D721Med (cell line): ENCODE measurements around the gene HOXD10.

Experiments used
- DNase-seq: peaks from one replicate; pipeline ENCODE4 v3.0.0; 2011; ENCODE audit warnings: low spot score; ENCODE audit not compliant: insufficient read length
- FAIRE-seq: peaks from 2 replicates; lab custom pipeline; 2011; peaks lifted over from hg19 to GRCh38; lab: Jason Lieb, UNC
- TF ChIP-seq, protein P1 (sequence below): IDR thresholded peaks from 2 replicates; pipeline ENCODE4 v1.5.1; 2012; ENCODE audit warnings: mild to moderate bottlenecking, control low read depth; ENCODE audit not compliant: insufficient read depth; ENCODE audit errors: missing control alignments

HOXD10 gene

DNA sequence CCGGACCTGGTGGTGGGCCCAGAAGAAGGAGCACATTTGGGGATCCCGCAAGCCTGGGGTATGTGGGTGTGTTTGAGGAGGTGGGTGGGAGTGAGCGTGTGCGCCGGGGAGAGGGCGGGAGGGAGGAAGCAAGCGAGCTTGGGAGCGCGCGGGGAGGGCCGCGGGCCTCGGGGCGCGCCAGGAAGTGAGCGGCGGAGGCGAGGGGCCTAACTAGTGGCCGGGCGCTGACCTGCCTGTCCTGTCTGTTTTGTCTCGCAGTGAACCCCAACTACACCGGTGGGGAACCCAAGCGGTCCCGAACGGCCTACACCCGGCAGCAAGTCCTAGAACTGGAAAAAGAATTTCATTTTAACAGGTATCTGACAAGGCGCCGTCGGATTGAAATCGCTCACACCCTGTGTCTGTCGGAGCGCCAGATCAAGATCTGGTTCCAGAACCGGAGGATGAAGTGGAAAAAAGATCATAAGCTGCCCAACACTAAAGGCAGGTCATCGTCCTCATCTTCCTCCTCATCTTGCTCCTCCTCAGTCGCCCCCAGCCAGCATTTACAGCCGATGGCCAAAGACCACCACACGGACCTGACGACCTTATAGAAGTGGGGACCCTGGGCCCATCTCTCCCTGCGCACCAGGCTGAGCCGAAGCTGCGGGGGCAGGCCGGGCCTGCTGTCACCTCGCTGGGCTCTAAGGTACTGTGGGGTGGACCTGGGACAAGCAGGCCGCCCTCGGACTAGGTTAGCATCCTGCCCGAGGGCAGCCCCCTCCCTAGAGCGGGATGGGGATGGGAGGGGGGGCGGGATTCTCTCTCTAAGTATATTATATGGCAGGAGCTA lies 36.0 kb downstream of the HOXD10 start:
- FAIRE-seq = no peak
- TF ChIP-seq, protein P1, sequence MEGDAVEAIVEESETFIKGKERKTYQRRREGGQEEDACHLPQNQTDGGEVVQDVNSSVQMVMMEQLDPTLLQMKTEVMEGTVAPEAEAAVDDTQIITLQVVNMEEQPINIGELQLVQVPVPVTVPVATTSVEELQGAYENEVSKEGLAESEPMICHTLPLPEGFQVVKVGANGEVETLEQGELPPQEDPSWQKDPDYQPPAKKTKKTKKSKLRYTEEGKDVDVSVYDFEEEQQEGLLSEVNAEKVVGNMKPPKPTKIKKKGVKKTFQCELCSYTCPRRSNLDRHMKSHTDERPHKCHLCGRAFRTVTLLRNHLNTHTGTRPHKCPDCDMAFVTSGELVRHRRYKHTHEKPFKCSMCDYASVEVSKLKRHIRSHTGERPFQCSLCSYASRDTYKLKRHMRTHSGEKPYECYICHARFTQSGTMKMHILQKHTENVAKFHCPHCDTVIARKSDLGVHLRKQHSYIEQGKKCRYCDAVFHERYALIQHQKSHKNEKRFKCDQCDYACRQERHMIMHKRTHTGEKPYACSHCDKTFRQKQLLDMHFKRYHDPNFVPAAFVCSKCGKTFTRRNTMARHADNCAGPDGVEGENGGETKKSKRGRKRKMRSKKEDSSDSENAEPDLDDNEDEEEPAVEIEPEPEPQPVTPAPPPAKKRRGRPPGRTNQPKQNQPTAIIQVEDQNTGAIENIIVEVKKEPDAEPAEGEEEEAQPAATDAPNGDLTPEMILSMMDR = no peak
- no peak for DNase-seq

DNA sequence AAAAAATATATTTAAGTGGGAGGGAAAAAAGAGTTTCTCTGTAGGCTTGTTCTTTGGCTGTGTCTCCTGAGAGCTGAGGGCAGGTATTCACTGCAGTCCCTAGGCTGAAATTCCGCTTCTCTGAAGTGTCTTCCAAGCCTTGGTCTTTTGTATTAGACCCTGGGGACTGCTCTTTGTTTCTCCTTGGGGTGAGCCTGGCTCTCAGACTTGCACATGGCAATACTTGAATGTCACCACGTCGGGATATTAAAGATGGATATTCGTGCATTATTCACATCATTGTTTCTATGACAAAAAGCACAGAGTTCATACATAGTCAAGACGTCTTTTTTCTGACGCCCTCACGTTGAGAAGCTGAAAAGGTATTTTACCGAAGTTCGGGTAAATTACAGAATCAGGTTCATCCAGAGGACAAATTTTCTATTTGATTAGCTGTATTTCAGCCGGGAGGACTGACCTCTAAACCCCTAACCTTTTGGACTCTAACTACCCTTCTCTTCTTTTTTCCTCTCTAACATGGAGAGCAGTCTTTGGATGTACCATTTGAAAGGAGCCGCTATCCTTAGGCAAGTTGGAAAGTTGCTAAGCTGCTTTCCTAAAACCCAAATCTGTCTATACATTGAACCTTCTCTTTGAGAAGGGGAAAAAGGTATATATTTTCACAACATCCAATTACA lies 38.1 kb downstream of the HOXD10 start:
- TF ChIP-seq, protein P1 = no peak
- DNase-seq (no peak), FAIRE-seq (no peak)

DNA sequence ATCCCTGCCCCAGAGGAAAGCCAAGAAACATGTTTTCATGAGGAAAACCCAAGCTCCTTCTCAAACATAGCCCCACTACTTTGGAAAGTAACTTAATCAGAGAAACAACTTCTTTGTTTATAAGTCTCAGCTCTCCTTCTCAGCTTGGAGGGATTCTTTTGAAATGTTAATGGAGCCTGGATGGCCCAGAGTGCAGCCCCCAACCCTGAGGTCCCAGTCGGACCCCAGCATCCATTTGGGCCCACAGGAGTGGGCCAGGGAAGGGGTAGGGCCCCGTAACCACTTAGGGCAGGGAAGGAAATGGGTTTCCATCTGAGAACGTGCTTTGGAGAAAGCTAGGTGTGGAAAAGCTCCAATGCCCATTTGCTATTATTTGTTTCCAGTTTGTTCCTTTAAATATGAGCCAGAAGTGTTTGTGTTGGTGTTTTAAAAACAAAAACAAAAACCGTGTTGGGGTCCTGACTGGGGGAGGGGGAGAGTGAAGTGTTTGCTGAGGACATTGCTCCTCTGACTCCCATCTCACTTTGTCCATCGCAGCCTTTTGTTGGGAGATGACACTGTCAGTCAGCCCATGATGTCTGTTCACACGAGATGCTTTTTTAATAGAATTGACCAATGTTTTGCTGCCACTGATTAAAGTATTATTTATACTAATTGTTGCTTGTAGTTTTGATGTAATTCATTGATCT lies 38.9 kb downstream of the HOXD10 start:
- DNase-seq (no peak), FAIRE-seq (no peak)
- TF ChIP-seq, protein P1 = no peak

DNA sequence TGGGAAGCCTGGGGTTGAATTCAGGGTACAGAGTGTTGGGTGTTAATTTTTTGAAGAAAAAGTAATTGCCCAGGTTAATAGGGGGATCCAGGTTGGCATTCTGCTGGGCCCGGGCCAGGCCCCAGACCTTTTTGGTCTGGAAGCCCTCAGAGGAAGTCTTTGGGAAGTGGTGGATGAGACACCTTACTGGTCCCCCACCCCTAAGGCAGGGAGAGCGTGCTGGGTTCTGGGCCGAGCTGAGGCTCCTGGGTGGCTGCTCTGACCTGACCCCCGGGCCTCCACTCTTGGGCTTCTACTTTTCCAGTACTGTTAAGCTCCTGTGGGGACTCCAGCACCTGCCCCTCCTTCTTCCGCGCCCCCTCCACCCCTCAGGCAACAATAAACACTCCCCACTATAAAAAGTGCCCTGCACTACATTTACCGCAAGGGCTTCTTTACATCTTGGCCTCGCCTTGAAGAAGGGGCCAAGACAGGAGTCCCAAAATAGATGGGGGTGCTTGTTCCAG lies 39.8 kb downstream of the HOXD10 start:
- no peak for FAIRE-seq
- TF ChIP-seq, protein P1 = no peak
- no peak for DNase-seq

DNA sequence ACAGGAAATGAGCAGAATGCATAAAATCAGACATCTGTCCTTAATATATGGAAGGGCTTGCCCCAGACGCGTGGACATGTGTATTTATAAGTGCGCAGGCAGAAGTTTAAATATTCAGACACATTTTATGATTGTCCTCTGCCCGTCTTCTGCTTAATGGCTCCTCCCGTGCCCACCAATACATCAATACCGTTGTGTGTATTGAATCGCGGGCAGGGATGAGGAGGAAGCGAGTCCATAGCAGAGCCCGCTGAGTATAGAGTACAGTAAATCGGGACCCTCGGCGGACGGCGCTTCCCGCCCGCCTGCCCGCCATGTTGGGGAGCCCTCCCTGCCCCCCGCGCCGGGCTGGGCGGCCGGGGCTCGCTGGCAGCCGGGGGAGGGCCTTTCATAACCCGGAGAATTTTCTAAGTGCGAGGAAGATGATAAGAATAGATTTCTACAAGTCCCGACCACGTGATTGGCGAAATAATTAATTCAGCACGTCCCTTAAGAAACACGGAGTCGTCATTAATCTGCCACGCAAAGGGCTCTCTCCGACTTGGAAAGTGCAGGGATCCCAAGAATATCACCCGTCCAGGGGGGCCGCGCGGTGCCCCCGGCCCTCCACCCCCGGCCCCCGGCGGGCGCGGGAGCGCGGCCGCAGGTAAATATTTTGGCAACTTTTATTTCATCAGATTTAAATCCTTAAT lies 40.4 kb downstream of the HOXD10 start, which contains the start of gene HOXD3:
HOXD3 (plus strand) TSS at position 501 of the 692 bp plus-strand sequence. CDS start 11,808 bp downstream, outside the sequence.
- DNase-seq (no peak), FAIRE-seq (no peak)
- TF ChIP-seq, protein P1 = no peak

DNA sequence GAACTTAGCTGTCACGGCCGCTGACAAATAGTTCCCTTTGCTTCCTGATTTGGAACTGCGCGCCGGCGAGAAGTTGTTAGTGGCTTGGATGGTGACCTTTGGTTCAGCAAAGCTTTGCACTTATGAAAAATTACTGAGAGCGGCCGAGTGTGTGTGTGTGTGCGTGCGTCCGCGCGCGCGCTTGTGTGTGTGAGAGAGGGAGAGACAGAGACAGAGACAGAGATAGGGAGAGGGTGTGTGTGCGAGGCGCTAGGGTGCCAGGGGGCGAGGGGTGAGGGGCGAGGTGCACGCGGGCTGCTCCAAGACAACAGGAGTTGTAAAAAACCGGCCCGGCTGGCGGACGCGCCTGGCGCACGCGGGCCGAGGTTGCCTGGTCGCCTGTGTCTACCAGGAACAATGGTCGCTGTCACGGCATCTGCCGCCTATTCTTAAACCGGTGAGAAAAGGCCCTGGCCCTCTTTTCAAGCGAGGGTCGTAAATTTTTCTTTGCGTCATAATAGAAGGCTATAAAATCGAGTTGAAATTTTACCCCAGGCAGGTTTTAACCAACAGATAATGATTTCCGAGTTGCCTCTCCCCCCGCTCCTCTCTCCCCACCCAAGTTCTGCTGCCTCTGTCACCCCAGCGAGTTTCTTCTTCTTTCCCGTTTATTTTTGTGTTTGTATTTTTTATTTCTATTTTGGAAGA lies 41.1 kb downstream of the HOXD10 start:
- no peak for DNase-seq
- TF ChIP-seq, protein P1 = no peak
- FAIRE-seq = no peak
